AG04450 (cell line): ENCODE data around the gene PAXX. TPM values are rescaled to one million over a fixed set of nuclear protein-coding genes. Genes with fewer than 3 reads are reported as not detected.
A peak's percentile ranks its signal among the peaks of the same experiment; 100 is the strongest.

Experiments
- CTCF ChIA-PET: fragments of 300-600, 350-600 bp; formaldehyde crosslinking; extraction: SDS; loops from one replicate; lab custom pipeline; 2022; ENCODE audit warnings: antibody characterized with exemption, inconsistent platforms; lab: Charles Lee
- POLR2A ChIA-PET: fragments of 350-600 bp; formaldehyde crosslinking; extraction: SDS; loops from one replicate; lab custom pipeline; 2021; ENCODE audit warnings: antibody characterized with exemption, inconsistent platforms; lab: Yijun Ruan, JAX
- DNase-seq: peaks from one replicate; pipeline ENCODE4 v3.0.0-alpha.2; 2011; ENCODE audit warnings: low read depth, low spot score
- H3K27ac ChIP-seq: one replicate; pipeline ENCODE4 v1.5.1; 2012; ENCODE audit warnings: low read depth, low read length, control low read depth
- H3K27me3 ChIP-seq: one replicate; pipeline ENCODE4 v1.6.0; 2012; ENCODE audit warnings: low read length; ENCODE audit not compliant: control insufficient read depth, insufficient read depth
- H3K4me3 ChIP-seq: 2 replicates; pipeline ENCODE4 v1.5.1; 2011; ENCODE audit warnings: mild to moderate bottlenecking, low read depth, low read length, control low read depth
- H3K9me3 ChIP-seq: 2 replicates; pipeline ENCODE4 v1.5.1; 2012; ENCODE audit warnings: low read length; ENCODE audit not compliant: control insufficient read depth, insufficient read depth
- CTCF ChIP-seq: IDR thresholded peaks from 2 replicates; pipeline ENCODE4 v1.5.1; 2011; ENCODE audit warnings: low read depth, low read length, control low read depth, inconsistent platforms
- polyA plus RNA-seq: library from polyadenylated mRNA; depleted of rRNA; stranded (reverse); fragments of >200 nt; gene quantifications from 2 replicates; pipeline ENCODE4 v1.2.3, GENCODE V29; 2011

Gene PAXX
- polyA plus RNA-seq, 1 experiment = 6.0 TPM

GRCh38 chr9:137007108-137007815 is 15.0 kb downstream of the PAXX start:
- TF ChIP-seq CTCF = no peak
- Histone ChIP-seq H3K9me3 (peaks cover 16% of the 10 kb centered on the region; the same call in 1 of the 2 replicates), H3K4me3 (no peak overlapping the region), H3K27me3 (peaks cover 2% of the 10 kb centered on the region), H3K27ac (peak overlapping the region; percentile 21)
- CTCF ChIA-PET = interaction anchor here (0.5 to 1.6 kb wide), 4 partner anchors 22 to 286 kb away, joined by 3 to 8 read pairs (median 5); no protein-coding TSS in a partner anchor
- peak; percentile 44 for DNase-seq
- POLR2A ChIA-PET = interaction anchor here (0.9 kb wide), 1 partner anchor 14 kb away, joined by 5 read pairs; no protein-coding TSS in a partner anchor

GRCh38 chr9:137007816-137008270 is 15.6 kb downstream of the PAXX start:
- ChIA-PET CTCF (interaction anchor here (1.1 to 1.6 kb wide), 3 partner anchors 21 to 41 kb away, joined by 3 to 8 read pairs (median 6); no protein-coding TSS in a partner anchor), POLR2A (interaction anchor here (0.9 kb wide), 1 partner anchor 14 kb away, joined by 5 read pairs; no protein-coding TSS in a partner anchor)
- peaks cover under 1% of the 10 kb centered on the region for H3K27me3 ChIP-seq
- no peak overlapping the region for H3K4me3 ChIP-seq
- TF ChIP-seq CTCF = no peak
- H3K9me3 ChIP-seq = peaks cover 18% of the 10 kb centered on the region; the same call in 1 of the 2 replicates
- no peak overlapping the region for H3K27ac ChIP-seq
- DNase-seq = no peak

- H3K4me3 ChIP-seq = no peak overlapping the region
- H3K27ac ChIP-seq = no peak overlapping the region
- DNase-seq = no peak
- POLR2A ChIA-PET = no interaction called here
- CTCF ChIA-PET = interaction anchor here (1.1 kb wide), 1 partner anchor 41 kb away, joined by 3 read pairs; no protein-coding TSS in a partner anchor
- no peaks in the 10 kb centered on the region for H3K27me3 ChIP-seq
- no peak for TF ChIP-seq CTCF
- H3K9me3 ChIP-seq = peaks cover 21% of the 10 kb centered on the region; the same call in 1 of the 2 replicates
Measured at GRCh38 chr9:137008312-137008711, 16.1 kb downstream of the PAXX start.

- Histone ChIP-seq H3K27me3 (no peaks in the 10 kb centered on the region), H3K27ac (no peak overlapping the region), H3K4me3 (no peak overlapping the region), H3K9me3 (peaks cover 30% of the 10 kb centered on the region; the same call in 1 of the 2 replicates)
- ChIA-PET POLR2A (no interaction called here), CTCF (no interaction called here)
- no peak for DNase-seq
- TF ChIP-seq CTCF = no peak
Measured at GRCh38 chr9:137009217-137009616, 17.0 kb downstream of the PAXX start.
